Measurements from ENCODE around the gene CCDC51. TPM values are rescaled to one million over a fixed set of nuclear protein-coding genes. Genes with fewer than 3 reads are reported as not detected.
A peak's percentile ranks its signal among the peaks of the same experiment; 100 is the strongest.

CCDC51 gene
- total and polyA plus RNA-seq, 2 of the 13 experiments (the other 11 are each of a cell fraction or from before 2014, with no cell fraction given) = 18.1 to 29.4 TPM

DNA sequence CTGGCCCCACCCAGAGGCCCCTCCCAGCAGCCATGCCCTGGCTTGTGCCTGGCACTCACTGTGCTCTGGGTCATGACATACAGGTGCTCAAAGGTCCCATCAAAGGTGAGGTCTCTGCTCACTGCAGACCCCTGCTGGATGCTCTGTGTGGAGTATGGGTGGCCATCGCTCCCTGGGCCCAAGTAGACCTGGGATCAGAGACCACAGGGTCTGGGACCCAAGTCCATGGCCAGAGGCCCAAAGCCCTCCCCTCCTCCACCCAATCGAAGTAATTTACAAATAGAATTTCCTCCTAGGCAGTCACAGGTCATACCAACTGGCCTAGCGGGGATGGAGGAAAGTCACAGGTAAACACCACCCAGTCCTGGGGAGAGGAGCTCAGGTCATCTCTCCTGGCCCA lies 17.6 kb downstream of the CCDC51 start (continued):
- TF ChIP-seq ZIK1 (CRISPR knock-in tag; IDR thresholded peaks at IDR 0.05; ENCODE audit: borderline replicate concordance, low read depth) (no peak), ZMYM2 (CRISPR knock-in tag; IDR thresholded peaks at IDR 0.05) (0 out of 2 replicates have a peak, but pooled peaks have one; percentile 20), SMAD9 (CRISPR knock-in tag; IDR thresholded peaks at IDR 0.05) (no peak), HNF4A (CRISPR knock-in tag; IDR thresholded peaks at IDR 0.05) (peak; percentile 71), SALL1 (CRISPR knock-in tag; IDR thresholded peaks at IDR 0.05) (peak; percentile 18; the same call in 1 of the 2 replicates), KDM5A (IDR thresholded peaks at IDR 0.05; ENCODE audit: borderline replicate concordance, low read length) (no peak), ZFP1 (CRISPR knock-in tag; IDR thresholded peaks at IDR 0.05) (no peak), BRCA1 (CRISPR knock-in tag; IDR thresholded peaks at IDR 0.05) (no peak), HNF4G (IDR thresholded peaks at IDR 0.05; ENCODE audit: borderline replicate concordance, low read depth, low read length) (peak; percentile 65), HNF4G (CRISPR knock-in tag; IDR thresholded peaks at IDR 0.05; ENCODE audit: borderline replicate concordance, low read depth) (no peak), AGO2 (optimal IDR thresholded peaks at IDR 0.05; ENCODE audit: low read depth, low read length) (peak; percentile 15), ZNF552 (CRISPR knock-in tag; IDR thresholded peaks at IDR 0.05; ENCODE audit: borderline replicate concordance) (no peak), NR2F6 (IDR thresholded peaks at IDR 0.05) (no peak), NR2F6 (CRISPR knock-in tag; IDR thresholded peaks at IDR 0.05) (0 out of 2 replicates have a peak, but pooled peaks have one; percentile 14), ADNP (CRISPR knock-in tag; IDR thresholded peaks at IDR 0.05) (no peak), SOX6 (IDR thresholded peaks at IDR 0.05) (no peak), SOX6 (CRISPR knock-in tag; IDR thresholded peaks at IDR 0.05) (no peak), POLR2A (IDR thresholded peaks at IDR 0.05; ENCODE audit: insufficient read depth in 1 of 2, low read depth in 2 of 2, low read length in 2 of 2) (peak in 1 of 2 experiments; percentile 29; a peak in 1 of 4 replicates)
- TF ChIP-seq, protein P1, sequence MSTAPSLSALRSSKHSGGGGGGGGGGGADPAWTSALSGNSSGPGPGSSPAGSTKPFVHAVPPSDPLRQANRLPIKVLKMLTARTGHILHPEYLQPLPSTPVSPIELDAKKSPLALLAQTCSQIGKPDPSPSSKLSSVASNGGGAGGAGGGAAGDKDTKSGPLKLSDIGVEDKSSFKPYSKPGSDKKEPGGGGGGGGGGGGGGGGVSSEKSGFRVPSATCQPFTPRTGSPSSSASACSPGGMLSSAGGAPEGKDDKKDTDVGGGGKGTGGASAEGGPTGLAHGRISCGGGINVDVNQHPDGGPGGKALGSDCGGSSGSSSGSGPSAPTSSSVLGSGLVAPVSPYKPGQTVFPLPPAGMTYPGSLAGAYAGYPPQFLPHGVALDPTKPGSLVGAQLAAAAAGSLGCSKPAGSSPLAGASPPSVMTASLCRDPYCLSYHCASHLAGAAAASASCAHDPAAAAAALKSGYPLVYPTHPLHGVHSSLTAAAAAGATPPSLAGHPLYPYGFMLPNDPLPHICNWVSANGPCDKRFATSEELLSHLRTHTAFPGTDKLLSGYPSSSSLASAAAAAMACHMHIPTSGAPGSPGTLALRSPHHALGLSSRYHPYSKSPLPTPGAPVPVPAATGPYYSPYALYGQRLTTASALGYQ (CRISPR knock-in tag; IDR thresholded peaks at IDR 0.05) = no peak
- TF ChIP-seq, protein P2, sequence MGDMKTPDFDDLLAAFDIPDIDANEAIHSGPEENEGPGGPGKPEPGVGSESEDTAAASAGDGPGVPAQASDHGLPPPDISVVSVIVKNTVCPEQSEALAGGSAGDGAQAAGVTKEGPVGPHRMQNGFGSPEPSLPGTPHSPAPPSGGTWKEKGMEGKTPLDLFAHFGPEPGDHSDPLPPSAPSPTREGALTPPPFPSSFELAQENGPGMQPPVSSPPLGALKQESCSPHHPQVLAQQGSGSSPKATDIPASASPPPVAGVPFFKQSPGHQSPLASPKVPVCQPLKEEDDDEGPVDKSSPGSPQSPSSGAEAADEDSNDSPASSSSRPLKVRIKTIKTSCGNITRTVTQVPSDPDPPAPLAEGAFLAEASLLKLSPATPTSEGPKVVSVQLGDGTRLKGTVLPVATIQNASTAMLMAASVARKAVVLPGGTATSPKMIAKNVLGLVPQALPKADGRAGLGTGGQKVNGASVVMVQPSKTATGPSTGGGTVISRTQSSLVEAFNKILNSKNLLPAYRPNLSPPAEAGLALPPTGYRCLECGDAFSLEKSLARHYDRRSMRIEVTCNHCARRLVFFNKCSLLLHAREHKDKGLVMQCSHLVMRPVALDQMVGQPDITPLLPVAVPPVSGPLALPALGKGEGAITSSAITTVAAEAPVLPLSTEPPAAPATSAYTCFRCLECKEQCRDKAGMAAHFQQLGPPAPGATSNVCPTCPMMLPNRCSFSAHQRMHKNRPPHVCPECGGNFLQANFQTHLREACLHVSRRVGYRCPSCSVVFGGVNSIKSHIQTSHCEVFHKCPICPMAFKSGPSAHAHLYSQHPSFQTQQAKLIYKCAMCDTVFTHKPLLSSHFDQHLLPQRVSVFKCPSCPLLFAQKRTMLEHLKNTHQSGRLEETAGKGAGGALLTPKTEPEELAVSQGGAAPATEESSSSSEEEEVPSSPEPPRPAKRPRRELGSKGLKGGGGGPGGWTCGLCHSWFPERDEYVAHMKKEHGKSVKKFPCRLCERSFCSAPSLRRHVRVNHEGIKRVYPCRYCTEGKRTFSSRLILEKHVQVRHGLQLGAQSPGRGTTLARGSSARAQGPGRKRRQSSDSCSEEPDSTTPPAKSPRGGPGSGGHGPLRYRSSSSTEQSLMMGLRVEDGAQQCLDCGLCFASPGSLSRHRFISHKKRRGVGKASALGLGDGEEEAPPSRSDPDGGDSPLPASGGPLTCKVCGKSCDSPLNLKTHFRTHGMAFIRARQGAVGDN (CRISPR knock-in tag; IDR thresholded peaks at IDR 0.05) = peak; percentile 50; the same call in 1 of the 2 replicates
- TF ChIP-seq, protein P3, sequence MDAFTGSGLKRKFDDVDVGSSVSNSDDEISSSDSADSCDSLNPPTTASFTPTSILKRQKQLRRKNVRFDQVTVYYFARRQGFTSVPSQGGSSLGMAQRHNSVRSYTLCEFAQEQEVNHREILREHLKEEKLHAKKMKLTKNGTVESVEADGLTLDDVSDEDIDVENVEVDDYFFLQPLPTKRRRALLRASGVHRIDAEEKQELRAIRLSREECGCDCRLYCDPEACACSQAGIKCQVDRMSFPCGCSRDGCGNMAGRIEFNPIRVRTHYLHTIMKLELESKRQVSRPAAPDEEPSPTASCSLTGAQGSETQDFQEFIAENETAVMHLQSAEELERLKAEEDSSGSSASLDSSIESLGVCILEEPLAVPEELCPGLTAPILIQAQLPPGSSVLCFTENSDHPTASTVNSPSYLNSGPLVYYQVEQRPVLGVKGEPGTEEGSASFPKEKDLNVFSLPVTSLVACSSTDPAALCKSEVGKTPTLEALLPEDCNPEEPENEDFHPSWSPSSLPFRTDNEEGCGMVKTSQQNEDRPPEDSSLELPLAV (CRISPR knock-in tag; conservative IDR thresholded peaks at IDR 0.05; ENCODE audit: low read depth) = no peak
- TF ChIP-seq, protein P4, sequence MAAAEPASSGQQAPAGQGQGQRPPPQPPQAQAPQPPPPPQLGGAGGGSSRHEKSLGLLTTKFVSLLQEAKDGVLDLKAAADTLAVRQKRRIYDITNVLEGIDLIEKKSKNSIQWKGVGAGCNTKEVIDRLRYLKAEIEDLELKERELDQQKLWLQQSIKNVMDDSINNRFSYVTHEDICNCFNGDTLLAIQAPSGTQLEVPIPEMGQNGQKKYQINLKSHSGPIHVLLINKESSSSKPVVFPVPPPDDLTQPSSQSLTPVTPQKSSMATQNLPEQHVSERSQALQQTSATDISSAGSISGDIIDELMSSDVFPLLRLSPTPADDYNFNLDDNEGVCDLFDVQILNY (CRISPR knock-in tag; conservative IDR thresholded peaks at IDR 0.05) = no peak

All from HepG2 (cell line).